ENCODE measurements around the gene WDR1.
A peak's percentile ranks its signal among the peaks of the same experiment; 100 is the strongest.
"Not testable (repeated sequence)": the region's sequence is repeated elsewhere in the genome, so short reads cannot be mapped to it uniquely, and the experiment has no call there.

WDR1 gene

GRCh38 chr4:10131202-10131601 is 14.6 kb upstream of the WDR1 start:
- DNase-seq (ENCODE audit: low spot score) = no peak

GRCh38 chr4:10130178-10130888 is 13.7 kb upstream of the WDR1 start:
- DNase-seq (ENCODE audit: low spot score) = no peak

GRCh38 chr4:10129196-10130177 is 12.9 kb upstream of the WDR1 start:
- DNase-seq (ENCODE audit: low spot score) = no peak

GRCh38 chr4:10128761-10129160 is 12.2 kb upstream of the WDR1 start:
- DNase-seq (ENCODE audit: low spot score) = no peak

- DNase-seq (ENCODE audit: low spot score) = not testable (repeated sequence)
Measured at GRCh38 chr4:10127531-10127930, 10.9 kb upstream of the WDR1 start.

GRCh38 chr4:10124167-10124930 is 7.8 kb upstream of the WDR1 start:
- no peak for DNase-seq (ENCODE audit: low spot score)

GRCh38 chr4:10123227-10124101 is 6.9 kb upstream of the WDR1 start:
- DNase-seq (ENCODE audit: low spot score) = peak; percentile 25

GRCh38 chr4:10122236-10122932 is 5.8 kb upstream of the WDR1 start:
- no peak for DNase-seq (ENCODE audit: low spot score)

GRCh38 chr4:10121568-10122208 is 5.1 kb upstream of the WDR1 start:
- no peak for DNase-seq (ENCODE audit: low spot score)

- no peak for DNase-seq (ENCODE audit: low spot score)
Measured at GRCh38 chr4:10120943-10121567, 4.5 kb upstream of the WDR1 start.

GRCh38 chr4:10119773-10120172 is 3.2 kb upstream of the WDR1 start:
- no peak for DNase-seq (ENCODE audit: low spot score)

GRCh38 chr4:10119278-10119677 is 2.7 kb upstream of the WDR1 start:
- no peak for DNase-seq (ENCODE audit: low spot score)

GRCh38 chr4:10118048-10119004 is 1.7 kb upstream of the WDR1 start:
- DNase-seq (ENCODE audit: low spot score) = no peak

GRCh38 chr4:10117359-10118047 is 904 bp upstream of the WDR1 start:
- DNase-seq (ENCODE audit: low spot score) = peak; percentile 51

- DNase-seq (ENCODE audit: low spot score) = peak; percentile 72
Measured at GRCh38 chr4:10115797-10116568, 616 bp downstream of the WDR1 start.

- DNase-seq (ENCODE audit: low spot score) = no peak
Measured at GRCh38 chr4:10115271-10115796, 1.3 kb downstream of the WDR1 start.

GRCh38 chr4:10114607-10115006 is 2.0 kb downstream of the WDR1 start:
- DNase-seq (ENCODE audit: low spot score) = no peak

All from CD4-positive, alpha-beta T cell treated with Interleukin-6 at 100 ng/mL for 8 hours (primary cell).